SK-N-MC (cell line): ENCODE measurements around the gene LILRA5.

Source experiments
- EZH2 ChIP-seq: fragments of 200-600 bp; sonication (generic); IDR thresholded peaks from one replicate; pipeline ENCODE4 v1.6.1; 2017; ENCODE audit warnings: antibody characterized with exemption
- POLR2AphosphoS5 ChIP-seq: IDR thresholded peaks from 2 replicates; pipeline ENCODE4 v1.6.1; 2012; ENCODE audit warnings: mild to moderate bottlenecking, low read depth, low read length, borderline replicate concordance

GRCh38 chr19:54331626-54332025 lies 18.7 kb upstream of the LILRA5 start:
- TF ChIP-seq EZH2 (no peak), POLR2AphosphoS5 (no peak)
